NCI-H2107 treated with DMSO at 0.1 percent for 48 hours (cell line): Measurements from ENCODE around the gene FRZB.

Source experiments
- DNase-seq: peaks from one replicate; lab custom pipeline; 2025; ENCODE audit not compliant: unreplicated experiment; lab: John Stamatoyannopoulos, UW

Gene FRZB

DNA sequence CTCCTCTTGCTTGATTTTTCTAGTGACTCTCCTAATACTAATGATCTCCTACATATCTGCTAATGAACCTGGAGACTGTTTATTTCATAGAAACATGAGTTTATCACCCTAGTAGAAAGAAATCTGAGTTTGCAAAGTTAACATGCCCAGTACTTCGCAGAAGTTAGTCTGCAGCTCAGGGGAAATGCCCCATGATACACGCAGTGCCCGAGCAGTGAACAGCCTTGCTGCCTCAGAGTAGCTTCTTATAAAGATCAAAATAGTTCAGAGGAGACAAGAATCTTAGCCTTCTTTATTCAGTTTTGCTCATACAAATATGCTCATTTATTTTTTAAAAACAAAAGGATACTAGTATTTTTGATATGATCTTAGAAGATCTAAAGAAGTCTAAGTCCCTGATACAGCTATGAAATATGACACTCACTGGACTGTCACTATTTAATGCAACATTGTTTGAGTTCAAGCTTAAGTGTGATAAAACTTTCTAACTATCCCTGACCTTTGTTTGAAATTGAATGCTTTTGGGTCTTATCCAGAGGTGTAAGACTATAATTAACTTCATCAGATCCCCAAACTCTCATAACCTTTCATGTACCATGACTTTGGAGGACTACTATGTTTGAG, 20.5 kb downstream of the FRZB start:
- DNase-seq, result no peak

DNA sequence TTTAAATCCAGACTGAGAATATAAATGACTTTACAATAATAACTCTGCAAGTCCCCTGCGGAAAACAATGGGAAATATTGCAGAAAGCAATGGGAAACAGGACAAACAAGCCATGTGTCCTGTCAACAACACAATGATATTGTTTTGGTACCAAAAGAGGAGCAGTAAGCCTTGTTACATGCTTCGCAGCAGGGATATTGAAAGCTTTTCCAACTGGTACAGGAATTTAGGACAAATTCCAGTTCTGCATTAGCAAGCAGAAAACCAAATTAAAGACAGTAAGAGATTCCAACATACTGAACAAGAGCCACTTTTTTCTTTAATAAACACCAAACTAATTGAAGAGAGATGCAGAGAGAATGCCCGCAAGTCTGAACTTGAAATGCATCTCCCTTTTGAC, 30.0 kb downstream of the FRZB start:
- no peak for DNase-seq

DNA sequence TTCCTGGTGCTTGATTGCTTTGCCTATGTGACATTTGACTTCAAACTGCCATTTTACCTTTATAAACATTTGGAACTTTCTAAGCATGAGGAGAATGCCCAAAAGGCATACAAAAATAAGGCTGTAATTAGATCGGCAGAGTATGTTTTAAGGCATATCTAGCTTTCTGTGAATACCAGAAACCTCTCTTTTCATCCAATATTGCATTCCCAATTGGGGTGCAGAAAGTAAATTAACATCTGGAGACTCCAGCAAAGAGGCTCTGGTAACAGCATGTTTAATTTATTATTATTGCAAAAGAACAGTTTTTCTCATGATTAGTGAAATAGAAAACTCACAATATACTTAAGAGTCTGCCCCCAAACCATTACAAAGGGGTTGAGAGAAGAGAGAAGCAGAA, 32.1 kb downstream of the FRZB start:
- no peak for DNase-seq

DNA sequence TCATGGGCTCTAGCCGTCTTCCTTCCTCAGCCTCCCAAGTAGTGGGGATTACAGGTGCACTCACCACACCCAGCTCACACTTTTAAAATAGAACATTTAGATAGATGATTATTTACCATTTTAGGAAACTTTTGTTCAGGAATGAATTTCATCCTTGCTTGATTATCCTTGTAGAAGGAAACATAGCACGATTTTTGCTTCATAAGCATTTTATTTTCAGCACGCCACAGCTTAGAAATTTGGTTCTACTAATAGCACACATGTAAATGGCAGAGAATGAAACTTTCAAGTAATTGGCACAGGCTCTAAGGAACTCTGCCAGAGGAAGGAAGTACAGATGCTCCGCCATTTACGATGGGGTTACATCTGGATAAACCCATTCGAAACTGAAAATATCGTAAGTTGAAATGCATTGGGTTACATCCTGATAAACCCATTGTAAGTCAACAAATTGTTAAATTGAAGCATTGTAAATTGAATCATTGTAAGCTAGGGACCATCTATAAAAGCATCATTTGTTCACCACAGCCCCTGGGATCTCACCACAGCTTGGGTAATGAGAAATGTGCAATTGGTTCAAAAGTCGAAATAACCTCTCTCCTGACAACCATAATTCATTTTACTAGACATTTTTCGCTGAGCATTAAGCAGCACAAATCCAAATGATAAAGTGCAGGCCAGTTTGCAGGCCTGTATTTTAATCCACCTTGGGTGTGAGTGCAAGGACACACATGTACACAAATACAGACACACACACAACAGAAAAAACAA, 33.2 kb downstream of the FRZB start:
- DNase-seq, result no peak

DNA sequence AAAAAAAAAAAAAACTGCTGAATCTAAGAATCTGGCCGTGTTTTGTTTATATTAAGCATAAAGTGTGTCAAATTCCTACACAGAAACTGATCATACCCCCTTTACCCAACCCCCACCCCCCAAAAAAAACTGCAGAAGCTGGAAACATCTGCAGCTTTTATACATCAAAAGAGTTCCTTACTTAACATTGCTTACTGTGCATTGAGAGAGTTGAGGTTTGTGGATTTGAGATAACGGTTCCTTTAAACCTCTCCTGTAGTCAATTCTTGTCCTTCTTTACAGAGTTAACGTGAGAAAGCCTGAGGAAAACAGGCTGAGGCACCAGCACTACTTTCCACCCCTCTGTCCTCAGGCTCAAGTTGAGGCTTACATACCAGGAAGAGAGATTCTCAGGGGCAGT, 34.5 kb downstream of the FRZB start:
- DNase-seq, result no peak

DNA sequence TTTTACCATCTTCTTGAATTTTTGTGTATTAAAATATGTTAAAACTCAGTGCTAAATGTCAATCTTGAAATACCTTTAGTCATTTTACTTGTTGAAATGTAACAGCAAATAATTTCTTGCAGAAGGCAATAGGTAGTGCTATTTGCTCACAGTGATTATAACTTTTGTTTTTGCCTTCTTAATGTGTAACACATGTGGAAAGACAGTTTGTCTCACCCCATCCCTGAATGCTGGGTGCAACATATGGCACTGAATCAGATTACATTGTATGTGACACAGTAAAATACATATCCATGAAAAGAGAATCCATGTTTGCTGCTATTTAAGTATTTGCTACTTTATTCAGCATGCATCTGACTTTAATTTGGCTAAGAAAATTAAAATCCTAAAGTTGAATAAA, 35.3 kb downstream of the FRZB start:
- no peak for DNase-seq

DNA sequence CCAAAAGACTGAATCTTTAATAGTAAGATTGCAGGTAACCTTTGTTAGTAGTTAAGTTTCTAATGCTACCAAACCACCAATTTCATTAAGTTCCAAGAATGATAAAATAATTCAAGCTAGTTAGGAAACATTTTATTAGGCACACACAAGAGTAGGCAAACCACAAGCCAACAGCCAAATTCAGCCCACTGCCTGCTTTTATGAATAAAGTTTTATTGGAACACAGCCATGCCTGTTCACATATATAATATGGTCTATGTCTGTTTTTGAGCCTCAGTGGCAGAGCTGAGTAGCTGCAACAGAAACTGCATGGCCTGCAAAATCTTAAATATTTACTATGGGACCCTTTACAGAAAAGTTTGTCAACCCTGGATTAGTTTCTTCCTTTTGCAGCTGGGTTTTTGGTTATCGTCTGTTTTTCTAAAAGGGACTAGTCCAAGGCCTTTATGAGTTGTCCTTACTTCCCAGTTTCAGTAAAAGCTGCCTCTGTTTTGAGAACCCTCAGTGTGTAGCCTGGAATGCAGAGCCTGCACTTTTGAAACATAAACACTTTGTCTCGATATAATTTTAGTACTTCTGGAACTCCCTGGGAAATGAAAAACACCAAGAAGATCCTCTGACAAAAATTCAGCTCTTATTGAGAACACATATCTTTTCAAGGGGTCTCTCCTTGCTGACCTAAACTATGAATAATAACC, 39.1 kb downstream of the FRZB start:
- DNase-seq, result no peak

DNA sequence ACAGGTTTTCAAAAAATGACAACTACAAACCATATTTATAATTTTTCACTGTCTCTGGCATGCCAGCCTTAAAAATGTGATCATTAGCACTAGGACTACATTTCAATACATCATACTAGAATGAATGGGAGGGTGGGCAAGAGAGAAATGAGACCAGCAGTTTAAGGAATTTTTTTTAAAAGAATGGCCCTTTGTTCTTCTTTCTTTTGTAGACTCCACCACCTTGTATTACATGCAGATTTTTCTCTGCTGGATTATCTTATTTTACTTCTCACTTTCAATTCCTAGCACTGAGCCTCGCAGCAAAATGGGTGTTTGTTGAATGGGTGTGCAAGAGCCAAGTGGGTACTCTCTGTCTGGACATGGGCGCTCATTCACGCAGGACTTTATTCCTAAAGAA, 39.9 kb downstream of the FRZB start:
- no peak for DNase-seq

DNA sequence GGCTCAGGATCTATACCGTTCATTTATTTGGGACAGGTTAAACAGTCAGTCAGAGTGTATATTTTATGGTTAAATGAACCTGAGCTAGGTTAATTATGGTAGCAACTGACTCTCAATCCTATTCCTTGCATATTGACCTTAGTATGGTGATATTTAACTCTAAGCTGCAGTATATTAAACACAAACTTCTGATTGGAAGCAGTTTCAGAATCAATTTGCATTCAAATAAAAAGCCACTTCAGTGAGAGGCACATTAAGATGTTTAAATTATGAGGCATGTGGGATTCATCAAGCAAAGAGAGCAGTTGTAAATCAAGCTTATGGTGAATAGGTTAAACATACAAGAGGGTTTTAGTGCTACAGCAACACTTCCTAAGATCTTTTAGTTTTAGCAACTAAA, 40.4 kb downstream of the FRZB start:
- no peak for DNase-seq

DNA sequence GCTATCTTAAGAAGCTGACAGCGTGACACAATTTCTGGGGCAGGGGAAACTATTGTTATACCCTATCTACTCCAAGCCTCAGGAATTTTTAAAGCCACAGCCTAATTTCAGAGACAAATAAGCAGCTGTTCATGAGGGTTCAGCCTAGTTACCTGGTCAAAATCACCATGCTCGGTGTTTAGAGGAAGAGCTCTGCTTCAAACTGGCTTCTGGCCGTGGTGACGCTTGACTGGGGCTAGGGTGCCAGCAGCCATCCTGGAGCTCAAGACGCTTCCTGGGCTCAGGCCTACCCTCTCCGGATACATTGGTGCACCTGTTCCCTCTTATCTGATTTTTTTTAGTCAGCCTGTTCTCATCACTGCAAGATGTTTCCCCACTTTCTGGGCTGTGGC, 41.7 kb downstream of the FRZB start:
- peak; percentile 84 for DNase-seq

DNA sequence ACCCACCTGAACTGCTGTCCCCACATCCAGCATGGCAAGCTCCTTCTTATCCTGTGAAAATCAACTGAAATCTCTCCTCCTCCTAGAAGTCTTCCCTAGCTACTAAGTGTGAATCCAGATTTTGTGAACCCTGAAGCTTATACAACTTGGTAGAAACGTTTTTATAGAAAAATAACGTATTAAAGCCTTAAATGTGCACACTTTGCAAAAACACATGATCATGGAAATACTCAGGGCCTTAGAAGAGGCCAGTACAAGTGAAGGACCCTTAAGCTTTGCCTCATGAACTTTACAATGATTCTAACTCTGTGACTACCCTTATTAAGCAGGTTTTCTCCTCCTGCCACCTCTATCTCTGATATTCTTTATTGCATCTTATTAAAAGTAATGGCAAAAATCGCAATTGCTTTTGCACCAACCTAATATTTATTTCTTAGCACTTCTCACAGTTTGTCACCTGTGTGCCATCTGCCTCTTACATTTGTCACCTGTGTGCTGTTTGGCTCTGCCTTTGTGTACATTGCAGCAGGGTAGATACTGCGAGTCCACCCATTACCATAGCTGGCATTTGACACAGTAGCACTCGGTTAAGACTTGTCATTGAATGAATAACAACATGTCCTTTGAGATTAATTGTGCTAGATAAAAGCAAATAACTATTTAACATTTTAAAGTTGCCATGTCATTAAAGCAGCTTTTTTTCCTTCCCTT, 42.2 kb downstream of the FRZB start:
- peak; percentile 79 for DNase-seq

DNA sequence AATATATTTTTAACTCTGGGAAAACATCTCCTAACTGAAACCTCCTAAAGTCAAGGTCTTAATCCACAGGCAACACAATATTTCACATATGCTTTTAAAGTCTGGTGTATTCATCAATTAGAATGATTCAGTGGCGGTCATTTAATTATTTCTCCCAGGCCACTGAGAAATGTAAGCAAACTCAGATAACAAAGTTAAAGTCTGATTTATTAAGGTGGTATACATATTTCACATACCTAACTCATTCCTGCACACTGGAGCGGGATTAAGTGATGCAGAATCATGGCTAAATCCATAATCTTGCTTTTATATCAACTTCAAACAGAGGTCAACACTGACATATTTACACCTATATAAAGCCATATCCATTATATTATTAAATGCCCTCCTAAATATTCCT, 43.7 kb downstream of the FRZB start:
- no peak for DNase-seq

DNA sequence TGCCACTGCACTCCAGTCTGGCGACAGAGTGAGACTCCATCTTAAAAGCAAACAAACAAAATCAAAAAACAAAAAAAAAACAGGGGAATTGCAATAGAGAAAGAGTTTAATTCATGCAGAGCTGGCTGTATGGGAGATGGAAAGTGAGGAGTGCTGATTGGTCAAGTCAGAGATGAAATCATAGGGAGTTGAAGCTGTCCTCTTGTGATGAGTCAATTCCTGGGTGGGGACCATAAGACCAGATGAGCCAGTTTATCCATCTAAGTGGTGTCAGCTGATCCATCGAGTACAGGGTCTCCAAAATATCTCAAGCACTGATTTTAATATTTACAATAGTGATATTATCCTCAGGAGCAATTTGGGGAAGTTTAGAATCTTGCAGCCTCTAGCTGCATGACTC, 45.3 kb downstream of the FRZB start:
- DNase-seq, result no peak

DNA sequence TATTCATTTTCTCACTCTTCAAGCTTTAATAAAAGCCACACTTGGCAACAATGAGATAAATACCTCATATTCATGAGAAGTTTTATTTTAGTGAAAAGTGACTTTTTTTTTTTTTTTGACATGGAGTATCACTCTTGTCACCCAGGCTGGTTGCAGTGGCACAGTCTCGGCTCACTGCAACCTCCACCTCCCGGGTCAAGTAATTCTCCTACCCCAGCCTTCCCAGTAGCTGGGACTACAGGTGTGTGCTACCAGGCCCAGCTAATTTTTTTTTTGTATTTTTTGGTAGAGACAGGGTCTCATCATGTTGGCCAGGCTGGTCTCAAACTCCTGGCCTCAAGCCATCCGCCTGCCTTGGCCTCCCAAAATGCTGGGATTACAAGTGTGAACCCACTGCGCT, 47.0 kb downstream of the FRZB start:
- DNase-seq, result no peak

DNA sequence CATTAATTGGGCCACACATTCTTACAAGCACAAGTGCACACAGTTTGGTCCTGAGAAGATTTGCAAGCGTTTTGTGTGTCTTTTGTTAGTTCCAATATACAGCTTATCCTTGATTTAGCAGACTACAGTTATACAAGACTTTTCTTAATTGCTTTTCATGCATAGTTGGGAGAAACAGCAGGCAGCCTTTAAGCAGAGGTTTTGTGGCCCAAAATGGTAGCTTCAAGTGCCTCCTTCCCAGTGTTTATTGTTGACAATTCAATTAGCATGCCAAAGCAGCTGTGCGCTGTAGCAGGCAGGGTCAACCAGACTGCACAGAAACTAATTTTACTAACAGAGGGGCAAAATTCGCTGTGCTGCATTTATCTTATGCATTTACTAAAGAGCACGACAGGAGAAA, 47.5 kb downstream of the FRZB start:
- peak; percentile 88 for DNase-seq

DNA sequence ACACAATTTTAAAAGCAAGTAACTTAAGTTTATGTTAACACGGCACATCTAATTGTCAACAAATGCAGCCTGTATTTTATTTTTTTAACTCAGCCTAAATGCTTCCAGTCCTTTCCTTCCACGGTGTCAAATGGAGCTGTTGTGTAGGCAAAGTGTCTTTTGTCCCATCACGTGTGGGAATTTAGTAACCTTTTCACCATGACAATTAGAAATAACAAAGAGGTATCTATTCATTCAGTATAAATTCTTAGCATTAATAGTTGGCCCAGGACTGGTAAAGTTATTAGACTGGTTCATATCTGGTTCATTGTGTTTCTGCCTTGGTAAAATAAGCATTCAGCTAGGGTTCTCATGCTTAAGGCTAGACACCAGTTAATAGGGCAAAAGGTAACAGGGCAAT, 47.9 kb downstream of the FRZB start:
- DNase-seq, result no peak

DNA sequence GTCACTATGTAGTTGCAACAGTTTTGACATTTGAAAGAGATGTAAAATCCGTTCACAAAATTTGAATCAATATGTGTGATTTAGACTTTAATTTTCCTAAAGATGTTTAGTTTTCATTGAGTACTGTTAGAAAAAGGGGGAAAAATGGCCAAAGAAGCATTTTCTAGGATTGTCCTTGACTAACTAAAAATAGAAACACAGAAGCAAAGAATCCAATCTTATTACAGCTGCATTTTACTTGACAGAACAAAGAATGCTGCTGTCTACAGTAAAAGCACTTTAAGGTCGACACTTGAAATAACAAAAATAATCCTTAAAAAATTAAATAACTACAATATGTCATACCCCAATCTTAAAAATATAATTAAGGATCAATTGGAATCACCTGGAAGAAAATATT, 48.9 kb downstream of the FRZB start:
- no peak for DNase-seq

DNA sequence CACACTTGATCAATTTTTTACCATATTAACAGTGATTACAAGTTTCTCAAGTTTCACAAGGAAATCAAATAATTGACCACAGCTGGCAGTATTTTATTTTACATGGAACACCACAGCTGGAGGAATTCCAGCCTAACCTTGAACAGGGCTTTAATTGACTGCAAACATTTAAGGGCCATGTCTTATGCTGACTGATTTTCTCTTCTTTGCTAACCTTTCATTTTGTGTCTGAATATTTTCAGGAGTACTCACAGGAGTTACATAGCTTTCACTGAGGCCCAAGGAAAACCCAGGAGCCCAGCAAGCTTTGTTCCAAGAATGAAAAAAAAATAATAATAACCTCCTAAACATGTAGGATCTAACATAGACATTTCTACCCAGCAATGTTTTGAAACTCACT, 49.6 kb downstream of the FRZB start:
- DNase-seq, result no peak

DNA sequence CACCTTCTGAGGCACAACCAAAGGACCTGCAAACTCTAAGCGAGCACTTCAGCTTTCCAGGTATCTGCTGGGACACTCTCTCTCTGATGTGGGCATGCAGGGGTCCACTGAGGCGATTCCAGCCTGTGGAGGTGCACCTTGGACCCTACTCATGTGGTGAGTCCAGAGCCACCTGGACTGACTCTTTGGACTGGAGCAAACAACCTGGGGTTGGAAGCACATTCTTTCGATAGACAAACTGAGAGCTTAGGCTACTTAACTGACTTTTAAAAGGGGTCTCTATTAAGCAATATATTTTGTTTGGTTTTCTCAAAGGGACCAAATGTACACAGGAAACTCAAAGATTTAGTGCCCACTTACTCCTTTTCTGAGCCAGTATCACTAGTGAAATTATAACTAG, 51.6 kb downstream of the FRZB start:
- no peak for DNase-seq

DNA sequence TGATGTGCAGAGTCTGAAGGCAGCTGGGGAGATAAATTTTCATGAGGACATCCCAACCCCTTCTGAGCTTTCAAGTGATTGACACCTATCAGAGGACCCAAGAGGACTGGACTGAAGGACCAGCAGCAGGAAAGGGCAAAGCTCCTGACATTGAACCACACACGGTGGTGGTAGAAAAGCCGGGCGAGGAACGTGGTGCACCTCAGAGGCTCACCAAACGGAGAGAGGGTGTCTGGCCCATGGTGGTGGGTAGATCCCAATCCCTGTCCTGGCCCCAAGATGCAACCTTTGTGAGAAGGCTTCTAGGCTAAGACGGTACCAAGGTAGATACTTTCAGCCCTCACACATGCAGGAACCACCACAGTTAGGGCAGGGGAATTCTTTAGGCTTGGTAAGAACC, 52.1 kb downstream of the FRZB start:
- no peak for DNase-seq

DNA sequence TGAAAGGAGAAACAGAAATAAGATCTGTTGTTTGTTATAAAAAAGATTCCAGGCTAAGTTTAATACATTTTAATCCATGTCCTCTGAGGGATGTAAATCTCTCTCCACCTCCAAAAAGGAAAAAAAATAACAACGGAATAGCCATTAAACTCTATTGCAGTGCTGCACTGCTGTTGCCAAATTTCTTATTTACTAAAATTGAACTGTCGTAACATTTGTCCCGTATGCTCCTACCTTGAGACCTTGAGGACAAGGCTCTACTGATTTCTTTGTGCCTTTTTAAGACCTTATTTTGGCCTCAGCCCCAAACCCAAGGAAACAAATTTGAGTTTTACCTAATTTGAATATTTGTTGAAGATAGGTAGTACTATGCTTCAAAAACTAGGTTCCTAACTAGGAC, 56.4 kb downstream of the FRZB start:
- no peak for DNase-seq

DNA sequence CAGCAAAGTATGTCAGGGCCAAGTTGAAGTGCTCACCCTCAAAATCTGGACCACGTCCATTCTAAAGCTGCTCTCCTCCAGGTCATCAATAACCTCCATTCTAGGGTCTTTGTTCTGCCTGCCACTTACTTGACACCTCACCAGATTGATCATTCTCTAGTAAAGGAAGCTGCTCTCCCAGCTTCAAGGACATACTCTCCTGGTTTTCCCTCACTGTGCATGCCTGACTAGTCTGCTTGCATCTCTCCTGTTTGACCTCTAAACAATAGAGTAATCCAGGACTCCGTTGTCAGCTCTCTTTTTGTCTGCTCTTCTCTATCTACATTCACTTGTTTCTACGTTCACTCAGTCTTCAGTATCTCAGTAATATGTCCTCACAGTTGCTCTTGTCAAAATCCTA, 59.1 kb downstream of the FRZB start:
- no peak for DNase-seq
